Omental fat pad (tissue), 4 donors: ENCODE data around the gene BCL2A1. TPM values are rescaled to one million over a fixed set of nuclear protein-coding genes. Genes with fewer than 3 reads are reported as not detected.
"Not testable (repeated sequence)": the region's sequence is repeated elsewhere in the genome, so short reads cannot be mapped to it uniquely, and the experiment has no call there.

Experiments used
- ATAC-seq: fragments of 150-250 bp; one replicate; pipeline ENCODE4 v1.9.1; 2016; ENCODE audit warnings: mild to moderate bottlenecking, moderate library complexity; ENCODE audit not compliant: low FRiP score
- DNase-seq: peaks from one replicate; pipeline ENCODE4 v3.0.0-alpha.2; 2019; ENCODE audit warnings: low spot score
- total RNA-seq, 4 donors: library from RNA; depleted of rRNA; stranded (reverse); fragments of >200 nt; gene quantifications; one replicate each; pipeline ENCODE4 v1.1.0, GENCODE V29; 2016
- TF ChIP-seq, protein P1 (sequence below), 3 donors: fragments of 450-650 bp; IDR thresholded peaks; one replicate each; pipeline ENCODE4 v1.5.1; 2016 to 2017; ENCODE audit warnings: antibody characterized with exemption in 3 of 3, mild to moderate bottlenecking in 3 of 3, moderate library complexity in 2 of 3

BCL2A1 gene
- total RNA-seq, 4 donors from 2014 or later = 1.8 to 20.4 (median 16.1) TPM

DNA sequence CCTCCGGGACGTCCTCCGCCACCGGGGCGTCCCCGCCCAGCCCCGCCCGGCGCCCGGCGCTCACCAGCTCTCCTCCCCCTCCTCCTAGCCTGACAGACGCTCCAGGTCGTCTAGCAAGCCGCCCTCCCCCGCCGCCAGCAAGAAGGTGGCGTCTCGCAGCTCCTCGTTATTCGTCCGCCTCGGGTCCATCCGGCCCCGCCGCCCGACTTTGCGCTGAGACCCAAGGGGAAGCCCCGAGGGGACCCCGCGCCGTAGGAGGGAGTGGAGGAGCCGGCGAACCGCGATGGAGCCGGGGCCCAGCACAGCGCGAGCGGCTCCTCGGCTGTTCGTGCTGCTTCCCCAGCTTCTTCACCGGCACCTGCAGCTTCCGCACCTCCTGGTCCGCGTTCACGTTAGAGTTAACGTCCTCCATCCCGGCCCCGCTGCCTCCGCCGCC is 47.9 kb downstream of the BCL2A1 start:
- ATAC-seq = peak; percentile 73
- TF ChIP-seq, protein P1, sequence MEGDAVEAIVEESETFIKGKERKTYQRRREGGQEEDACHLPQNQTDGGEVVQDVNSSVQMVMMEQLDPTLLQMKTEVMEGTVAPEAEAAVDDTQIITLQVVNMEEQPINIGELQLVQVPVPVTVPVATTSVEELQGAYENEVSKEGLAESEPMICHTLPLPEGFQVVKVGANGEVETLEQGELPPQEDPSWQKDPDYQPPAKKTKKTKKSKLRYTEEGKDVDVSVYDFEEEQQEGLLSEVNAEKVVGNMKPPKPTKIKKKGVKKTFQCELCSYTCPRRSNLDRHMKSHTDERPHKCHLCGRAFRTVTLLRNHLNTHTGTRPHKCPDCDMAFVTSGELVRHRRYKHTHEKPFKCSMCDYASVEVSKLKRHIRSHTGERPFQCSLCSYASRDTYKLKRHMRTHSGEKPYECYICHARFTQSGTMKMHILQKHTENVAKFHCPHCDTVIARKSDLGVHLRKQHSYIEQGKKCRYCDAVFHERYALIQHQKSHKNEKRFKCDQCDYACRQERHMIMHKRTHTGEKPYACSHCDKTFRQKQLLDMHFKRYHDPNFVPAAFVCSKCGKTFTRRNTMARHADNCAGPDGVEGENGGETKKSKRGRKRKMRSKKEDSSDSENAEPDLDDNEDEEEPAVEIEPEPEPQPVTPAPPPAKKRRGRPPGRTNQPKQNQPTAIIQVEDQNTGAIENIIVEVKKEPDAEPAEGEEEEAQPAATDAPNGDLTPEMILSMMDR (IDR thresholded peaks at IDR 0.05) = no peak
- peak; percentile 31 for DNase-seq

- TF ChIP-seq, protein P1 (IDR thresholded peaks at IDR 0.05) = no peak
- ATAC-seq = no peak
- DNase-seq = no peak
These were observed 48.4 kb downstream of the BCL2A1 start for GRCh38 chr15:79922512-79923078.

DNA sequence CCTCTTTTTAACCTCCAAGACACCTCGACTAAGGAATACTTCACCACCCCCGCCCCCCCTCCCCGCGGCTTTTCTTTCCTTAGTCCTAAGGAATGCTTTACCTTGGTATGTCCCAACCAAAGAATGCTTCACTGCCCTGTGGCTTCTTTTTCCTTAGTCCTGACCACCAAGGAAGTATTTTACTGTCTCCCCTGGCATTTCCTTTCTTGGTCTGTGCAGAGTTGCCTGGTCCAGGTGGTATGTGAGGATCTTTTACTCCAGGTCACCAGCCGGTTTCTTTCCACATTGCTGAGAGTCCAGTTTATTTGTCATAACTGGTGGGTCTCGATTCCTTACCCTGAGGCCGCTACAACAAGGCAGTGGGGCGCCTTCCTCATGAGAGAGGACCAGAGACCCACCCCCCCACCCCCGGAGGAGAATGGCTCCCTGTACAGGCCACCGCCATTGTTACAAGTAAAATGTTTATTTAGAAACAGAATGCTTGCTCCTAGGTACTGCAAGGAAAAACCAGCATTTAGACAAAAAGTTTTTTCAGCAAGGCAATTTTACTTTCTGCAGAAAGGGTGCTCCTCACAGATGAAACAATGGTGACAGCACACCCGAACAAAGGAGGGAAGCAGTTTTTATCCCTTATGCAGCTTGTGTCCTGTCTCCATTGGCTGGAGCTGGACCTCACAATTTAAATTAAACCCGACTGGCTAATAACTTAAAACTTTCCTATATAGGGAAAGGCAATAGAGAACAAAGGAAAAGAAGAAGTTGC is 51.1 kb downstream of the BCL2A1 start:
- DNase-seq = no peak
- TF ChIP-seq, protein P1 (IDR thresholded peaks at IDR 0.05) = no peak
- ATAC-seq = no peak

GRCh38 chr15:79919090-79919748 is 51.8 kb downstream of the BCL2A1 start:
- DNase-seq = no peak
- no peak for ATAC-seq
- TF ChIP-seq, protein P1 (IDR thresholded peaks at IDR 0.05) = no peak

DNA sequence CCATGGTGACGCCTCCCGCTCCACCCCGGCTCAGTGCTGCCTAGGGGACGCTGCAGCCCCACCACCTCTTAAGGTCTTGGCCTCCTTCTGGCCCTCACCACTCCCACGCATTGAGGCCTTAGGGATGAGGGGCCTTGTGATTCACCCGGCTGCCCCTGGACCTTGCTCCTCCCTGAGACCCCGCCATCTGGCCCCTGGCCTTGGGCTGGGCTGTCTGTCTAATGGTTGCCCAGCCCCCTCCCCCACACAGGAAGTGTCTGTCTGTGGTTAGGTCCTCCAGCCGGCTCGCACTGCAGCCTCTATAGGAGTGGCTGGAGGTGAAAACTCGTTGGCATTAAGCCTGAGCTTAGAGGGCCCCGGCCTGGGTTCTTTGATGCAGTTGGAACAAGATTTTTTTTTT is 52.7 kb downstream of the BCL2A1 start:
- no peak for ATAC-seq
- TF ChIP-seq, protein P1 (IDR thresholded peaks at IDR 0.05) = no peak
- no peak for DNase-seq

DNA sequence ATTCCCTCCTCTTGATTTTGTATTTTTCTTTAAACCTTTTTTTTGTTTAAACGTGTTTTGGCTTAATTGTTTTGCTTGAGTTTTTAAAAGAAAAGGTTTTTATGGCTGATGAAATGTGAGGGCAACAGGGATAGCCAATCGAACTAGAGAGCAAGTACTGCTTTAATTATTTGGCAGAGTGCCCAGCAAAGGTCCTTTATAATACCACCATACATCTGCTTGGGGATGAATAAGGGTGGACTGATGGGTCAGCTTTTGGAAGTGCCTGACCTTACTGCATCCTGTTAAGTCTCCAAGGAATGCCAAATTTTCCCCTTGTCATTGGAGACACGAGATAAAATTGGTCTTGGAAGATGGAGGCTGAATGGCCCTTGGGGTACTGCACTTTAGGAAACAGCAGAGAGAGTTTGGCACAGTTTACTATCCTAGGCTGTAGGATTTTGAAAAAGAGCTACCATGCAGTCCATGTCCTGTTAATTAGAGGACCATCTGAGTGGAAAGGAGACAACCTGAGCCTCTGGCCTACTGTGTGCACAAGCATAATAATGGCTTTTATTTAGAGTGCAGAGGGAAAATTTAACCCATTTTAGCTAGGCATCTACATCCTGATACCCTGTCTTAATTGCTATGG is 54.4 kb downstream of the BCL2A1 start:
- no peak for ATAC-seq

DNA sequence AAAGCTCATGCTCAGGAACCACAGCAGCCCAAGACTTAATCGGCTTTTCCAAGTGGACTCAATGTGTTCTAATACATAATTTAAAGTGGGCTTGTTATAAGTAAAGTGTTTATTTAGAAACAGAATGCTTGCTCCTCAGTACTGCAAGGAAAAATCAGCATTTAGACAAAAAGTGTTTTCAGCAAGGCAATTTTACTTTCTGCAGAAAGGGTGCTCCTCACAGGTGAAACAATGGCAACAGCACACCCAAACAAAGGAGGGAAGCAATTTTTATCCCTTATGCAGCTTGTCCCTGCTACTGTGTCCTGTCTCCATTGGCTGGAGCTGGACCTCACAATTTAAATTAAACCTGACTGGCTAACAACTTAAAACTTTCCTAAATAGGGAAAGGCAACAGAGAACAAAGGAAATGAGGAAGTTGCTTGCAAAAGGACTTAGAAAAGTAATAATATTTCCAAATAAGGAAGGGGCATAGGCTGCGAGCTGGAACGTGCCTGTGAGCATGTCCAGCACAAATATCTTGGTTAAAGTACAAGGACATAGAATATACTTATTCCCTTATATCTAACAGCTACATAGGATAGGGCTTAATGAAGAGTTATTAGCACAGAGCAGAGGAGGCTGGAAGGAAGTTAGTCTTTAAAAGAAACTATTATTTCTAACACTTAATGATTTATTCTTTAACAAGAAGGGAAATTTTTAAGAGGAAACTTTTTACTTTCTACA is 55.1 kb downstream of the BCL2A1 start:
- DNase-seq, ATAC-seq: not testable (repeated sequence)

More for the DNA sequence above, 54.4 kb downstream of the BCL2A1 start:
- TF ChIP-seq, protein P1 (IDR thresholded peaks at IDR 0.05) = no peak
- DNase-seq = no peak
